Aorta (tissue), 5 donors: ENCODE data around the gene OR2T11. TPM values are rescaled to one million over a fixed set of nuclear protein-coding genes. Genes with fewer than 3 reads are reported as not detected.

Experiments
- ATAC-seq: fragments of 200-7000 bp; cut with Tn5 transposase; one replicate; pipeline ENCODE4 v1.9.1; 2022; ENCODE audit warnings: moderate library complexity; ENCODE audit not compliant: low FRiP score
- DNase-seq, 2 donors: peaks; one replicate each; pipeline ENCODE4 v3.0.0-alpha.2; 2020
- H3K27ac ChIP-seq, 2 donors: one replicate each; pipeline ENCODE4 v1.5.1; 2013; ENCODE audit warnings: low read length in 2 of 2, mild to moderate bottlenecking in 2 of 2, moderate library complexity in 2 of 2, control low read depth in 1 of 2, inconsistent platforms in 1 of 2, low read depth in 1 of 2
- H3K27me3 ChIP-seq, 2 donors: one replicate each; pipeline ENCODE4 v1.6.1; 2013; ENCODE audit warnings: control low read depth in 1 of 2, low read length in 1 of 2, mild to moderate bottlenecking in 1 of 2, moderate library complexity in 1 of 2; ENCODE audit not compliant: insufficient read depth in 2 of 2, control insufficient read depth in 1 of 2
- H3K36me3 ChIP-seq, 2 donors: one replicate each; pipeline ENCODE4 v1.6.1; 2013; ENCODE audit warnings: control low read depth in 1 of 2, low read length in 1 of 2, mild to moderate bottlenecking in 1 of 2; ENCODE audit not compliant: insufficient read depth in 2 of 2, control insufficient read depth in 1 of 2
- H3K4me1 ChIP-seq, 2 donors: one replicate each; pipeline ENCODE4 v1.6.1; 2013; ENCODE audit warnings: low read length in 2 of 2, control low read depth in 1 of 2, mild to moderate bottlenecking in 1 of 2, moderate library complexity in 1 of 2; ENCODE audit not compliant: insufficient read depth in 2 of 2, control insufficient read depth in 1 of 2
- H3K4me3 ChIP-seq, 2 donors: one replicate each; pipeline ENCODE4 v1.5.1; 2013; ENCODE audit warnings: low read length in 2 of 2, control low read depth in 1 of 2, mild to moderate bottlenecking in 1 of 2
- H3K9me3 ChIP-seq: one replicate; pipeline ENCODE4 v1.6.1; 2013; ENCODE audit warnings: mild to moderate bottlenecking, low read length; ENCODE audit not compliant: control insufficient read depth
- WGBS, 2 donors: extraction: QIAGEN DNeasy Blood & Tissue Kit; methylation state at CpG; one replicate each; pipeline ENCODE4 v1.1.7; 2013; 5-methylcytosine and 5-hydroxymethylcytosine counted together
- intact Hi-C, 2 donors: fragments of 100-400 bp; cut with DNase I; formaldehyde crosslinking; loops; one replicate each; pipeline versions ENCODE4 v1.14.2 to v1.15.0; 2022
- polyA plus RNA-seq, 2 donors: library from polyadenylated mRNA; stranded (reverse); fragments of 200-250 nt; gene quantifications; one replicate each; pipeline ENCODE4 v1.2.3, GENCODE V29; 2013
- total RNA-seq, 2 donors: library from RNA; stranded (reverse); fragmentation: NEBNext Ultra II Directional; extraction: Animal tissue kit (Norgen Biotek cat#: 25700); gene quantifications; one replicate each; pipeline ENCODE4 v1.2.1, GENCODE V29; 2021
- donor health status: healthy with polysubstance abuse.
- donor health status: Bipolar disorder and iron deficiency.
- donor health status: DM: no; HTN: no; CAD: no.
- donor health status: DM: no; HTN: no; CAD: no.
- donor health status: DM: yes; HTN: yes; CAD: no.

Gene OR2T11
- total and polyA plus RNA-seq, 4 donors, result not detected

DNA sequence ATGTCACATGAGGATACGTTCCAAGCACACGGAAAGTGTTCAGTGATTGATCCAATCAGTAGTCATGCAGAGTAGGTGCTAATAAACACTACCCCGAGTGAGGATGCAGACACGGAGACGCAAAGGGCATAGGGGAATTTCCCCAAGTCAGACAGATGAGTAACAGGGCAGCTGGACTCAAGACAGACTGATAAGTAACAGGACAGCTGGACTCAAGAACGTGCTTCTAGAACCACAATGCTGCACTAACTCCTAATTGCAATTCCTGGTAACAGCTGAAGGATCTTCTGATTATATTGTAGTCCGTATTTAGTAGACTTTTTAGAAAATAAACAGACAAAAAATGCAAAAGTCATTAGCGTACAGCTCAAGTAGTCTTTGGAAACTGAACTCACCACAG lies 35.5 kb downstream of the OR2T11 start:
- DNase-seq (no peak), ATAC-seq (no peak)
- H3K9me3 ChIP-seq, result no peaks in the 10 kb centered on the region
- no peak overlapping the region for H3K4me3 ChIP-seq
- no peak overlapping the region for H3K27ac ChIP-seq
- no peaks in the 10 kb centered on the region for H3K27me3 ChIP-seq
- 71 to 73% methylated on average over 8 of the region's 8 CpGs for WGBS, 2 donors
- no peaks in the 10 kb centered on the region for H3K36me3 ChIP-seq
- H3K4me1 ChIP-seq, result no peaks in the 10 kb centered on the region
- intact Hi-C loops, result no loop called here

- Histone ChIP-seq H3K9me3 (no peaks in the 10 kb centered on the region), H3K4me1 (no peaks in the 10 kb centered on the region), H3K27ac (no peak within 1 kb of the TSS), H3K27me3 (no peaks in the 10 kb centered on the region), H3K36me3 (no peaks in the 10 kb centered on the region), H3K4me3 (no peak within 1 kb of the TSS)
- ATAC-seq, result no peak
- DNase-seq, result no peak
- 33 to 71% methylated on average over 6 of the region's 6 CpGs for WGBS, 2 donors
- intact Hi-C loops, result no loop called here
These were observed 37.3 kb downstream of the OR2T11 start, which contains the start of gene OR2T10 for GRCh38 chr1:248597589-248597988. TSS of gene OR2T10 (minus strand) at chr1:248597700. CDS start at chr1:248593768, 3,932 bp downstream.

DNA sequence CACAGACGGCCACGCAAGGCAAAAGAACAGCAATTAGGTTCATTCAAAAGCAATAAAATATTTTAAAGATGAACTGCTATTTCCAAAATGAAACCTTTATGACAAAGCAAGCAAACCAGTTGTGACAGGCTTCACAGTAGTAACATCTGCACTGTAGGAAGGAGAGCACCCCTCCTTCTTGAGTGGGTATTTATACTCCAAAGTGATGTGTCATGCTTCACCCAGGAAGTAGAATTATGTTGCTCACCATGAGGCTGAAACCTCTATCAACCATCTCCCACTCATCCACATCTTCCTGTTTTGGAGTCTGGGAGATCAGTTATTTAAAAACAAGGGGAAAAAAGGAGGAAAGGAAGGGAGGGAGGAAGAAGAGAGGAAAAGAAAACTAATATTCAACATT lies 38.3 kb downstream of the OR2T11 start:
- Histone ChIP-seq H3K36me3 (no peaks in the 10 kb centered on the region), H3K27ac (no peak overlapping the region), H3K4me1 (no peaks in the 10 kb centered on the region), H3K9me3 (no peaks in the 10 kb centered on the region), H3K27me3 (no peaks in the 10 kb centered on the region), H3K4me3 (no peak overlapping the region)
- DNase-seq, result no peak
- intact Hi-C loops, result no loop called here
- no peak for ATAC-seq
- 79 to 85% methylated on average over 2 of the region's 2 CpGs for WGBS, 2 donors

DNA sequence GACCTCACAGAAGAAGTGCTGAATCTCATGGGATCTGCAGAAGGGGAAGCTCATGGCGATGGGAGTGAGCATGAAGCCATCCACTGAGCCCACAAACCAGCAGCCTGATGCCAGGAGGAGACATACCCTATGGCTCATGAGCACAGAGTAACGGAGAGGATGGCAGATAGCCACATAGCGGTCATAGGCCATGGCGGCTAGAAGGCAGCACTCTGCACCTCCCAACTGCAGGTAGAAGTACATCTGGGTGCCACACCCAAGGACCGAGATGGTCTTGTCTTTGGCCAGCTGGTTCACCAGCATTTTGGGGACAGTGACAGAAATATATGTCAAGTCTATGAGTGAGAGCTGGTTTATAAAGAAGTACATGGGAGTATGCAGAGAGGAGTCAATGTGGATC lies 41.7 kb downstream of the OR2T11 start:
- 79 to 86% methylated on average over 5 of the region's 5 CpGs for WGBS, 2 donors
- H3K9me3 ChIP-seq, result no peaks in the 10 kb centered on the region
- no peak for DNase-seq
- no peak for ATAC-seq
- no peaks in the 10 kb centered on the region for H3K4me1 ChIP-seq
- H3K27ac ChIP-seq, result no peak overlapping the region
- H3K27me3 ChIP-seq, result no peaks in the 10 kb centered on the region
- intact Hi-C loops, result no loop called here
- no peaks in the 10 kb centered on the region for H3K36me3 ChIP-seq
- no peak overlapping the region for H3K4me3 ChIP-seq

DNA sequence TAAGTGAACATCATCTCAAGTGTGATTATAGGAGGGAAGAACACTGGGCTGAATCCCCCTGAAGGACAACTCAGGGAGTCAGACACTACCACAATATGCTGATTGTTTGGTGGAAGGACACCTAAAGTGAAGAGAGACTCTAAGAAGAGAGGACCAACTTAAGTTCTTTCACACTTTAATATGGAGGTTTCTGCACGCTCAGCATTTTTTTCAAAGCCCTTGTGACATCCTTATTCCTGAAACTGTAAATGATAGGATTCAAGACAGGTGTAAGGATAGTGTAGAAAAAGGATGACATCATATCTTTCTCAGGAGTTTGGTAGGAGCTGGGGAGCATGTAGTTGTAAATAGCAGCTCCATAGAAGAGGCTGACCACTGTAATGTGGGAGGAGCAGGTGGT lies 42.2 kb downstream of the OR2T11 start:
- 60 to 66% methylated on average over 1 of the region's 1 CpG for WGBS, 2 donors
- Histone ChIP-seq H3K9me3 (no peaks in the 10 kb centered on the region), H3K27me3 (no peaks in the 10 kb centered on the region), H3K27ac (no peak overlapping the region), H3K36me3 (no peaks in the 10 kb centered on the region), H3K4me3 (no peak overlapping the region), H3K4me1 (no peaks in the 10 kb centered on the region)
- ATAC-seq (no peak), DNase-seq (no peak)
- intact Hi-C loops, result no loop called here

GRCh38 chr1:248590055-248590454 lies 44.8 kb downstream of the OR2T11 start:
- Histone ChIP-seq H3K4me1 (no peaks in the 10 kb centered on the region), H3K4me3 (no peak overlapping the region), H3K27me3 (no peaks in the 10 kb centered on the region), H3K36me3 (no peaks in the 10 kb centered on the region), H3K9me3 (no peaks in the 10 kb centered on the region), H3K27ac (no peak overlapping the region)
- no peak for DNase-seq
- intact Hi-C loops, result no loop called here
- ATAC-seq, result no peak
- 90 to 91% methylated on average over 17 of the region's 17 CpGs for WGBS, 2 donors

GRCh38 chr1:248589334-248589733 lies 45.6 kb downstream of the OR2T11 start:
- 81 to 82% methylated on average over 3 of the region's 3 CpGs for WGBS, 2 donors
- H3K4me3 ChIP-seq, result no peak overlapping the region
- ATAC-seq (no peak), DNase-seq (no peak)
- intact Hi-C loops, result no loop called here
- no peaks in the 10 kb centered on the region for H3K9me3 ChIP-seq
- no peak overlapping the region for H3K27ac ChIP-seq
- no peaks in the 10 kb centered on the region for H3K4me1 ChIP-seq
- no peaks in the 10 kb centered on the region for H3K27me3 ChIP-seq
- H3K36me3 ChIP-seq, result no peaks in the 10 kb centered on the region

- no peaks in the 10 kb centered on the region for H3K4me1 ChIP-seq
- WGBS, 2 donors, result 71 to 86% methylated on average over 3 of the region's 3 CpGs
- no peaks in the 10 kb centered on the region for H3K27me3 ChIP-seq
- no peak overlapping the region for H3K4me3 ChIP-seq
- no peak for DNase-seq
- H3K9me3 ChIP-seq, result no peaks in the 10 kb centered on the region
- intact Hi-C loops, result no loop called here
- H3K36me3 ChIP-seq, result no peaks in the 10 kb centered on the region
- no peak overlapping the region for H3K27ac ChIP-seq
- no peak for ATAC-seq
These were observed 49.6 kb downstream of the OR2T11 start for GRCh38 chr1:248585266-248585665.

GRCh38 chr1:248576260-248576980 lies 58.5 kb downstream of the OR2T11 start:
- no peaks in the 10 kb centered on the region for H3K4me1 ChIP-seq

More at GRCh38 chr1:248576260-248576980, 58.5 kb downstream of the OR2T11 start:
- ATAC-seq (no peak), DNase-seq (no peak)
- 77 to 79% methylated on average over 9 of the region's 9 CpGs for WGBS, 2 donors
- intact Hi-C loops, result no loop called here
- no peak overlapping the region for H3K4me3 ChIP-seq
- H3K36me3 ChIP-seq, result no peaks in the 10 kb centered on the region
- H3K9me3 ChIP-seq, result peaks cover 1% of the 10 kb centered on the region
- H3K27ac ChIP-seq, result no peak overlapping the region
- H3K27me3 ChIP-seq, result no peaks in the 10 kb centered on the region
